Daoy (cell line): ENCODE results near the gene UBE2D2. TPM values are rescaled to one million over a fixed set of nuclear protein-coding genes. Genes with fewer than 3 reads are reported as not detected.

Experiments
- DNase-seq: peaks from one replicate; pipeline ENCODE4 v3.0.0-alpha.2; 2015; ENCODE audit warnings: low read depth
- total RNA-seq: library from RNA; depleted of rRNA; stranded (reverse); fragments of >200 nt; shearing (Covaris generic); gene quantifications from 2 replicates; pipeline ENCODE4 v1.2.3, GENCODE V29; 2014

The UBE2D2 gene
- total RNA-seq, 1 experiment from 2014 or later, result 99.5 TPM

DNA sequence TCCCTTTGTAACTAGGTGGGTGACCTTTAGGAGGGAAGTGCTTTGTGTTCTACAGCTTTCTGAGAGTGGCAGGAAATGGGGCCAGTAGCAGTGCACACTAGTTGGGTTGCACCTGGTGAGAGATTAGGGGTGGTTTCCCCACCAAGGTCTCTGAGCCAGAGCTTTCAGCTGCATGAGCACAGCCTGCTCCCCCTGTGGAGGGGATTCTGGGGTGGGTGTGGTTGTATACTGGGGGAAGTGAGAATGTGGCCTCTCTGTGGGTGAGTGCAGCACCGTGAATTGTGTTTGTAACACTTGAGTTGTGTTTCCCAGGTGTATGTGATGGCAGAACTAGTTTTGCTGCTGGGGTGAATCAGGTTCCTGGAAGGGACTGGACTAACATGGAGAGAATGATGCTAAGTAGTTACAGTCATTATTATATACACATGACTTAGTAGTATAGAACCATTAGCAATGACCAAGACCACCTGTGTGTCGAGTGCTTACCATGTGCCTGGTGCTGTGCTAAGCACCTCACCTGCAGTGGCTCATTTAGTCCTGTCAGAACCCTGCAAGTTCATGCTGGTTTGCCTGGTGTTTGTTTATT lies 75.2 kb downstream of the UBE2D2 start:
- DNase-seq, result peak; percentile 55

DNA sequence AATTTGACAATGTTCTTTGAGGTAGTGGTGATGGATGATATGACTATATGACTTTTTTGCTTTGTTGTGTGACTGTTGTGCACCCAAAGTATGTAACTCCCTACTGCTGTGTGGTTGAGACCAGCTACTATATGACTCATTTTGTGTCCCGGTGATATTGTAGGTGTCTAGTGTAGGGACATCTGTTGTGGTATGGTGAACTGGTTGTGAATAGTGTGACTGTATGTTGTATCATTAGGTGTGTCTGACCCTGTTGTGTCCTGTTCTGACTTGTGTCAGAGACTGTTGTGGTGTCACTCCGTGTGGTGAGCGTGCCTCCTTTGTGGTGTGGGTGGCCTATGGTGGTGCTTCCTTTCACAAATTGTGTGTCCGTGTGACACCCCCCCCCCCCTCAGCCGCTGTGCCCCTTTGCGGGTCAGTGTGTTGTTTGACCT lies 75.9 kb downstream of the UBE2D2 start:
- DNase-seq, result peak; percentile 55

DNA sequence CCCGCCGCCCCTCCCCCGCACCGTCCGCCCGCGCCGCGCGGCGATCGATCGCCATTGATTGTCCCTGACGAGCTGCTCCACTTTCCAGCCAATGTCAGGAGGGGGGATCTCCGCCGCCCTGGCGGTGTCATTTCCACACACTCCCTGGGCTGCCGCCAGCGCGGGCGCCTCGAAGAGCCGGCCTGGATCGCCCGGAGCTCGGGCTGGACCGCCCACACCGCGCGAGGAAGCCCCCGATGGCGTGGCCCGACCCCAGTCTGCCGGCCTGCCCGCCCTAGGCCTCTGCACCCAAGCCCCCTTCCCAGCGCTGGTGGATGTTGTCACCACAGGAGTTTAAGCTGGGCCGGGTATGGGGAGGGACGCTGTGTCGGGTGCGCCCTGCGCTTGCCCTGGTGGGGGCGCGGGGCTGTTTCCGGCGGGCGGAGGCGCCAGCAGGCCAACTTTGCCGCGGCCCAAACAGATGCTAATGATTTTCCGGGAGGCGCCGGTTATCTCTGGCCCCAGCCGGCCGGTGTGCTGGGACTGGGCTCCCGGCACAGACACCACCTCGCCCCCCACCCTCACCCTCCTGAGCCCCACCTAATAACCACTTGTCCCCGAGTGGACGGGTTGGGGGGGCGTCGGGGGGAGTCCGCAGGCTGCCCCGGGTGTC lies 76.4 kb downstream of the UBE2D2 start:
- DNase-seq, result peak; percentile 90

DNA sequence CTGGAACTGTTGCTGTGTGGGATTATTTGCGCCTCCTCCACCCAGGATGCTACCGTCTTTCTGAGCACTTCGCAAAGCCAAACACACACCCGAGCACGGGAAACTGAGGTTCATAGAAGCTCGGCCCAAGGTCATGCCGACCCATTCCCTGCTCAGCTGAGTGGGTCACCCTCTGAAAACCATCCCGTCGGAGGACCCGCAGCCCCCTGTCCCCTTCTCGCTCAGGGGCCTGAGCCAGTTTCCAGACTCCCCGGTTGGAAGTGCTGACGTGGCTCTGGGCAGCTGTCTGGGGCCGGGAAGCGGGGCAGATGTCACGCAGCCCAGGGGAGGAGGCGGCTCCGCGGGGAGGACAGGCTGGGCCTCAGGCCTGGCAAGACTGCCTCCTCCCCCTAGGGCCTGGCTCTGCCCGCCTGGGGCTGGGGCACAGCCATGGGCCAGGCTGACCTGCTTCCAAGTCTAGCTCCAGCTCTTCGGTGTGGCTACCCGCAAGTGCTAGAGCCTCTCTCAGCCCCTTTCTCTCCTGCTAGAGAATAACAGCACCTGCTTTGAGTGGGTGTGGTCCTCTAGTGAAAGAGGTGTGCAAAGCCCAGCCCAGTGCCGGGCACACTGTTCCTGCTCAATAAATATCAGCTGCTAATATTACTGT lies 77.1 kb downstream of the UBE2D2 start:
- peak; percentile 89 for DNase-seq

DNA sequence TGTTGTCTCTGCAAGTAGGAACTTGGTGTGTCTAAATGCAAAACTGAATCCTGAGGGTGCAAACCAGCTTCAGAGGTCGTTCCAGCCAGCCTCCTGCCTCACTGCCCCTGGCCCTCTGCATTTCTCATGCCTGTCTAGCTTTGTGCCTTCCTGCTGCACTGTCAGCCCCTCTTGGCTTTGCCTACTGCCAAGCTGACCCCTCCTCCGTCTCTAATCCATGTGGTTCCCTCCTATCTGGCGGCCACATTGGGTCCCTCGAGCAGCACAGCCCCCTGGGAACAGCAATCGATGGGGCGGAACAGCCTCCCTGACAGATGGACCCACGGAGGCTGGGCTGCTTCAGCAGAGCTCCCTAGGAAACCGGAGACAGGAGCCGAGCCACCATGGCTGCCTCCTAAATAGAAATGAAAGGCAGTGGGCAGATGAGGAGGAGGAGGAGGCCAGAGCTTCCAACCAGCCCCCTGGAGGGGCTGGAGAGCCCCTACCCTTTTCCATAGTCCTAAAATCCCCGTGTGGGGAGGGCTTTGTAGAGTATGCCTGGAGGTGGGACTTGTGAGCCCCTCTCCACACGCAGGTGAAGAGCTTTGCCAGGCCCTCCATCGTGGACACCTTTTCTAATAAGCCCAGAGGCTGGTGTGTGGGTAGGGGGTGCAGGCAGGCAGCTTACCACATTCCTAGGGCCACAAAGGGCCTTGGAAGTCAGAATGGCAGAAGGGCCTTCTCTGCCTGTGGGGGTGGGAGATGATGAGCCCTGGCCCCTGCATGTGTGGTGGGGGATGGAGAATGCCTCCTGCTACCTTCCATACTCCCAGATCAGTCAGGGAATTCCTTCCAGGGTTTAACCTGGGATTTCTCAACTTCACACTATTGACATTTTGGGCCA lies 77.8 kb downstream of the UBE2D2 start:
- DNase-seq, result no peak

DNA sequence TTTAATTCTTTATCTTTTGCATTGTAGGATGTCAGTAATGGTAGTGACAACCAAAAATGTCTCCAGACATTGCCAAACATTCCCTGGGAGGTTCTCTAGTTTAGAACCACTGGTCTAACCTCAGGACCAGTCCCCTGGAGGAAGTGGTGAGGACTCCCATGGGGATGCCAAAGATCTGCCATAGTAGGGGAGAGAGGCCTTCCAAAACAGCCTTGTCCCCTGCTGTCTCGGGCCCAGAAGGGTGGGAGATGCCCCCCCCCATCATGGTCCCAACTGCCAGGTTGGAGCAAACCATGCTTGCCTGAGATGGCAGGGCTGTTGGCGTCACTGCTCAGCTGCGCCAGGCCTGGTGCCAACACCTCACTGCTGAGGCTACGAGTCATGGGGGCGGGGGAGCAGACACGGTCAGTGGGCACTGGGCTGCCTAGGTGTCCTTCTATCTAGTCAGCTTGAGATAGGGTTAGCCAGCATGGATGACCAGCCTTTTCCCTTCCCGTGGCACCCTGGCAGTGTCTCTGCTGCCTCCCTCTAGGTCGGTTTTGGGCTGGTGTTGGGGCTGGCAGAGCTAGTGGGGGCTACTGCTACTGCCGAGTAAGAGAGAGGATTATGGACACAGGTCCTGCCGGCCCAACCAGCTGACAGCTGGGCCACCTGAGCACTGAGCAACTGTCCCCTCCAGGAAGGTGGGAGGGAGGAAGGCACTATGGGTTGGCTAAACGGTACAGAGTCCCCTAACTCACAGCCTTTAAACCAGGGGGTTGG lies 78.7 kb downstream of the UBE2D2 start:
- peak; percentile 68 for DNase-seq

DNA sequence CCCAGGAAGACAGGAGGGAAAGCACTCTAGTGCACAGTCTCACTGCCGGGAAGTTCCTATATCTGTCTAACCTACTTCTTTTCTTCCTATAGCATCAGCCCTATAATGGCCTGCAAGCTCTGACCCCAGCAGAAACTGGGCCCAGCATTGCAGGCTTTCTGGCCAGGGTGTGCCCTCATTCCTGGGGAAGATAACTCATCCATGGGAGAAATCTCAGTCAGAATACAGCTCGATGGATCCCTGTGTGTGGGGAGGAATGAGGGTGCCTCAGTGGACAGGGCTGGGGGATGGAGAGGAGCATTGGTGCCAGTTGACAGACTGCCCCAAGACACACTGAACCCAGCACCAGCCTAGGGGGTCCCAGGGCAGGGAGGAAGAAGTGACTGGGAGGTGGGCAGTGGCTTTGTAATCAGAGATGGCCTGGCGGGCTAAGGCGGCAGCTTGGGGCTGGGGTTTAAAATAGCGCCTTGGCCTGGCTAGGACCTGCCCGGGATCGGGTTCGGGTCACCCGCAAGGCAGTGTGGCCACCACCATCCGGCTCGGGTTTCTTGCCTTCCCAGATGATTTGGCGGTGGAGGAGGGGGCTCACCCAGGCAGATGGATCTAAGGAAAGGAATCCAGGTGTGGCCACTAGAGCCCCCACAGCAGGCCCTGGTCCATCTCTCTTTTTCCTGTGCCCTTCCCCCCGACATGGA lies 79.4 kb downstream of the UBE2D2 start:
- DNase-seq, result no peak

DNA sequence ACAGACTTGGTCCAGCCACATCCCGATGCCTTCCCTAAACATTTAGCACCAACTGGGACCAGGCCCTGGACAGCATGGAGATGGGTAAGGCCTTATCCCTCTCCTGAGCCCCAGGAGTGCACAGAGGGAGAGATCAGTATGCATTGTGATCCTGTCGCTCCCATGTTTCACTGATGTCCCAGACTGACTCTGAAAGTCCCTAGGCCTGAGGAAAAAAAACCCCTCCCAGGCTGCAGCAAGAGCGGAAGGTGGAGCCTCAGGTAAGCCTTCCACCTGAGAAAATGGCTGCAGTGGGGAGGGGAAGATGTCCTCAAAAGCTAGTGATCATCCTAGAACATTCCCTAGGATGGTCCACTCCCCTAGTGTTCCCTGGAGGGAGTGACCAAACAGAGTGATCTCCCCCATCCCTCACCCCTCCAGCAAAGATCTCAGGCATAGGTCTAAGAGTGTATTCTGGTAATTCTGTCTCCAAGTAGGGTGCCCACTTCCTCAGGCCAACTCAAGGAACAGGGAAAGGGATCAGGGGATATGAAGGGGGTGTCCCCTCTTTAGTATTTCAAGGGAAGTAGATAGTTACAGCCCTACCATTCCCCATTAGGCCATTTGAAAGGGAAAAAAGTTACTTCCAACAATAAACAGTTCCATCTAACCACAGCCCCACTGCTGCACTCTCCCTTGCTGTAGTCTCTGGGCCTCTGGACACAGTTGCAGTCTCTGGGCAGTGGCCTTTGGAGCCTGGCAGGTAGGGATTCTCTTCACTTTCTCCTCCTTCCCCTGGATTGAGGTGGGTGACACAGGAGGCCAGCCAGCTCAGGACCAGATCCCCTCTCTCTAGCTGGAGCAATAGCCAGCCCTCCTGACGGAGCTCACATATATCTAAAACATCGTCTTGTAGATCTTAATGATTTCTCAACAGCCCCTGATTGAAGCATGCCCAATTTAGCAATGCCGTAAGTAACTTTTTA lies 80.3 kb downstream of the UBE2D2 start:
- DNase-seq, result no peak

DNA sequence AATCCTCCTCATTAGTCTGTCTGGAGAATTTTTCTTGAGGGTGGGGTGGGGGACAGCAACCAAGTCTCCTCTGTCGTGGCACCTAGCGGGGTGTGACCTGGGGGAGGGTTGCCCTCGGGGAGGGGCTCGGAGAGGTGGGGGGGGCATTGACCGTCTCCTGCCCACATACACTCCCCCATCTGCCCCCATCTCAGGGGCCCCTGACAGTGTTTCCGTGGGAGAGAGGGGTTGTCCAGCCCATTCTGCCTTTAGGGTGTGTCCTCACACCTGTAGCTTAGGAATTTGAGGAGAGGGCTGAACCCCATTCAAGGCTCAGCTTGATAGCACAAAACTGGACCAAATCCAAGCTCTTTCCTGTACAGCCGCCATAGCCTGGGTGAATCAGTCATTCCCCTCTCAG lies 81.1 kb downstream of the UBE2D2 start:
- no peak for DNase-seq

DNA sequence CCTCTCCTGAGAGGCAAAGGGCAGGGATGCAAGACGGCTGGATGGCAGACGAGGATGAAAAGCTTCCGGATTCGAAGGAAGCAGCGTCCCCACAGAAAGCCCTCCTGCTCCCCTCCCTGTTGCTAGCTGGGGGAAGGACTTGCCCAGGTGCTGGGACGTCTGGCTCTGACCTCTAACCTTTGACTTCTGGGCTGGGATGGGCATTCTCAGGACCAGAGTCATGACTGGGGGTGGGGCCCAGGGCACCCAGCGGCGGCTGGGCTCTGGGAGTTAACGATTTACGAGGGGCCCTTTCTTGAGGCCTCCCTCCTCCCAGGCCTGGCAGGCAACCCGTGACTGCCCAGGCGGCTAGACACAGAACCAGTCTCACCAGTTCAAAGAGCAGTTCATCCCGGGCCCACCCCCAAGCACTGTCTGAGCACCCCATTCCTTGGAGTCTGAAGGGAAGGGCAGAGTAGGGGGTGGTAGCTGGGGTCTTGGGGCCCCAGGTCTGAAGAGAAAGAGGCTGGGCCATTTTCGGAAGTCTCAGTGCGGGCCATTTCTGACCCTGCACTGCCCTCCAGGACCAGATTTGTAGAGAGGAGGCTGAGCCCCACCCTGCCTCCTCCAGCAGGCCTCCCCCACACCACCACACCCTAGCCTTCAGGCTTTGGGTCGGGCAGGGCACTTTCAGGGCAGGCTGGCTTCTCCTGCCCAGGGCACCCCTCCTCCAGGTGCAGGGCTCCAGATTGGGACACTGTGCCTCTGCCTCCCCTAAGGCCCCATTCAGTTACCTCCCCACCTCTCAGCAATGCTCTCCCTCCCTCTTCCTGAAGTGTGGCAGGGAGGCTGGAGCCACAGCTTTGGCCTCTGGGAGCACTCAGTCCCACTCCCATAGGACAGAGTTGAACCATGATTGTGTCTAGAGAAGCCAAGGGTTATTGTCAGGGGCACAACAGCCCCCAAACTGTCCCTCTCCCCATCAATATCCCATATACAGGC lies 82.0 kb downstream of the UBE2D2 start:
- no peak for DNase-seq

DNA sequence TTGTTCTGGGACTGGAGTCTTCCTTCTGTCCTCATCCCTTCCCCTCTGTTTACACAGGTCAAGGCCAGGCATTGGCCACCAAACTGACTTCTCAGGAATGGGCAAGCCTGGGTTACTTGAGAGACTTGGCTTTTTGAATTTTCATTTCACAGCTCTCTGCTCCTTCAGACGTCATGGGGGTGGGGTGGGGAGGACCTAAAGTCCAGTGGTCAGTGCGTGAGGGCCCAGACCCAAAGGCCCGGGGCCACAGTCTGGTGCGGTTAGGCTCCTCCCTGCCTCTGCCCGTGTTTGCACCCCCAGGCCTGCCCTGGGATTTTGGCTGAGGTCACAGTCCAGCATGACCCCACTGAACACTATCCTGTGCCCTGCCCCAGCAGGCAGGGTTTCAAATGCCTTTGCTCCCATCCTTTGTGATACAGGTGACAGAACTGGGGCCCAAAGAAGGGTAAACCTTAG lies 82.9 kb downstream of the UBE2D2 start:
- DNase-seq, result no peak

DNA sequence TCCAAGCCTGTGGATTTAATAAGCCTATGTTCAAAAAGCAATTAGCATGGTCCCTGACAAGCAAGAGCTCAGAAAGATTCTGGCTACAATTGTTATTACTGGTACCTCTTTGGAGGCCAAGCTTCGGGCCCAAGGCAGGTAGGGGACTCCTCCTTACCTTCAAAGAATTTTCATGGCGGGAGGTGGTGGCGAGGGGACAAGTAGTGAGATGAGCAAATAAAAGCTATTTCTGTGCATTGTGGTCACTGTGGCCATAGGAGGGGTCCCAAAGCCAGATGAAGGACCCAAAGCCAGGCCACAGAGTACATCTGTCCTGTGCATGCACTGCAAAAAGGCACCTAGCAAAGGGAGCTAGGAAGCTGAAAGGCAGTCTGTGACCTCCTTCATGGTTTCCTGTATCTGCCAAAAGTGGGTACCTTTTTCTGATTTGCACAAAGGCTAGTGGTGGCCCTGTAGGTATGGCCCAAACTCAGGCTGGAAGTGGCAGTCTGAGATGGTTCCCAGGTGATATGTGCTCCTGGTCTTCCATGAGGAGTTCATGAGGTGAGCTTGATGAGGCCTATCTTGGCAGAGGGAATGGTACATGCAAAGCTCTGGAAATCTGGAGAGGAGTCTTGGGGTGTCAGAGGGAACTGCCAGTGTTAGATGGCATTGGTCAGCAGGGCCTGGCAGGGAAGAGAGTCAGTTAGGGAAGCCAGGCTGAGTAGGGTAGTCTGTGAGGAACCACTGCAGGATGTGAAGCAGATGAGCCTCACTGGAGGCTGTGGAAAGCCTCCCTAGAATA lies 83.7 kb downstream of the UBE2D2 start:
- DNase-seq, result no peak

DNA sequence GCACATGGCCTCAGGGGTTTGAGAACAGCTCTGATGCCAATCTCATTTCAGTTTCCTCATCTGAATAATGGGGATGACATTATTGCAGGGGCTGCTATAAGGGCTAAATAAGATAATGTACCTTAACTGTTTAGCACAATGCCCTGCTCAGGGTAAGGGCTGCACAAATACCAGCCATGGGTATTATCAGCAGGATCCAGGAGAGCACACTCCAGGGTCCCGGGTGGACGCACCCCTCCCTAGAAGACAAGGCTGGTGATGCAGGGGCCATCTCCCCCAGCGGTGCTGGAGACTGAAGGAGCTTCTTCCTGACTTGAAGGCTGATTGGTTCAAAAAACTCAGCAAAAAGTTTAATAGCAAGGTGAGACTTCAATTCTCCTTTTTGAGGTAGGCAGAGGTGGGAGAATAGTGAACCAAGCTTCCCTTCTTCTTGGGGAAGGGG lies 84.3 kb downstream of the UBE2D2 start:
- no peak for DNase-seq

DNA sequence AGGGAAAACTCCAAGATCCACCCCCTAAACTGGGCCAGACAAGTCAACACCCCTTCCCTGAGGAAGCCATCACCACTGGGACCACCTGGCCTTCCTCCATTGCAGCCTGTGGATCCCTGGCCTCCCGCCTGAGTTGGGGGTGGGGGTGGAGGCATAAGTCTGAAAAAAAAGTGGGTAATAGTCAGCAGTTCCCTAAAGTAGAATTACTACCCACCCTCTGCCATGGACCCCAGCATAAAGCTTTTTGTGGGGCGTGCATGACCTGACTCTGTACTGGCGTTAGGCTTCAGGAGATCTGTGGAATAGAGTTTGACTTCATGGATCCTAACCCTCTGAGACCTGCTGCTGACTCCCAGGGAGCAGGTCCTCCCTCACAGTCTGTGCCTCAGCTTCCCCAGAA lies 85.0 kb downstream of the UBE2D2 start:
- DNase-seq, result no peak

DNA sequence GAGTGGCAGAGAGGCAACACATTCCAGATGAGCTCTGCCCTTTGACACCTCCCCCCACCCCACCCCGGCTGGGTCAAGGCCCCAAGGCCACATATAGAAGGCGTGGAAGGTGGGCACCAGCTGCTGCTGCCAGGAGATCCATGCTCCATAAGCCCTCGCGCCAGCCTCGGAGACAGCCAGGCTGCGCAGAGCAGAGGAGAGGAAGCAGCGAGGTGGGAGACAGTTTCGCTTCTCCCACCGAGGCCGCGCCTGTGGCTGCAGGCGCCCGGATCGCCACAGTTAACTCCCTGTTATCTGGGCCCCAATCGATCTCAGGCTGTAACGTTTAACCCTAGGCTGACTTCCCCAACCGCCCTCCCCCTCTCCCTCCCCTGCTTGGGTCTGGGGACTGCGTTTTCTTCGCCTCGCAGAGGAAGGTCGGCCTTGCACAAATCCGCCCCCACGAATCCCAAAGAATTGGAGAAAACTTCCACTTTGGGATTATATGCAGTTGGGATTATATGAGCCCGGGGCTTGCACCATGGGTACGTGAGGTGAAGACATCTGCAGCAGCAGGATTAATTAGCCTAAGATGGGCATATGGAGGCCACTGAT lies 85.9 kb downstream of the UBE2D2 start:
- DNase-seq, result no peak

DNA sequence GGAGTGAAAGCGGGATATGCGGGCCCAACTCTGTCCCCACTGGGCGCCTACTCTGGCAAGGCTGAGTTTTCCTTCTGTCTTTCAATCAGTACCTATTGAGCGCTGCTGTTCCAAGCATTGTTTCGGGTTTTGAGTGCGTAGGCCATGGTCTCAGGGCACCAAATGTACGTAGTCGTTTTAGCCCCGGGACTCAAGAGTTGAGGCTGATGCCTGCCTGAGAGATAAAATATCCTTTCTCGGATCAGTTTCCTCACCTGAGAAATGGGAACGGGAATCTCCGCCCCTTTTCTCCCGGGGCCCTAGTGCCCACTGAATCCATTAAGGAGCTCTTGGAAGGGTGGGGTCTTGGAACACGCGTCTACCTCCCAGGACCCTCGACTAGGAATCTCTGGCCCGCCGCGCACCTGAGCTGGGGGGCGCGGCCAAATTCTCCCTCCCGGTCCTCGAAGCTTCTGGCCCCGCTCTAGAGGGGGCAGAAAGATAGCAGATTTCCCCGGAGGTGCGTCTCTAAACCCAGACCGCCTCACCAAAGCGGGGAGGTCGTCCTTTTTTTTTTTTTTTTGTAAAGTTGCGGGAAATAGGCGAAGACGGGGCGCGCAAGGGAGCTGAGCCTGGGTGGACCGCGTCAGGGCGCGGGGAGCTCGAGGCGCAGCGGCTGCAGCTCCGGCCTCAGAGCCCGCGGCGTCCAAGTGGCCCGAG lies 86.5 kb downstream of the UBE2D2 start:
- no peak for DNase-seq
